Heart left ventricle (tissue), 16 donors: ENCODE results near the gene FTCD. TPM values are rescaled to one million over a fixed set of nuclear protein-coding genes. Genes with fewer than 3 reads are reported as not detected.

Experiments used
- ATAC-seq, 4 donors: fragments of 200-7000 bp; cut with Tn5 transposase; one replicate each; pipeline ENCODE4 v1.9.1; 2020 to 2022; ENCODE audit warnings: moderate library complexity in 4 of 4, mild to moderate bottlenecking in 3 of 4, moderate number of reproducible peaks in 1 of 4
- DNase-seq, 5 donors: peaks; one replicate each; pipeline ENCODE4 v3.0.0-alpha.2; 2020
- H3K27ac ChIP-seq, 12 donors: fragments of 200-600 bp; sonication (generic) in 4 of 12; one replicate each; pipeline versions ENCODE4 v1.5.0 to v1.8.0; 2016 to 2022; ENCODE audit warnings: mild to moderate bottlenecking in 2 of 12
- H3K27me3 ChIP-seq, 9 donors: fragments of 200-600 bp; sonication (generic) in 2 of 9; one replicate each; pipeline versions ENCODE4 v1.5.1 to v1.8.0; 2016 to 2022; ENCODE audit warnings: mild to moderate bottlenecking in 3 of 9
- H3K36me3 ChIP-seq, 9 donors: fragments of 200-600 bp; sonication (generic) in 2 of 9; one replicate each; pipeline versions ENCODE4 v1.5.0 to v1.8.0; 2018 to 2022; ENCODE audit warnings: mild to moderate bottlenecking in 2 of 9
- H3K4me1 ChIP-seq, 12 donors: fragments of 200-600 bp; sonication (generic) in 4 of 12; one replicate each; pipeline versions ENCODE4 v1.5.0 to v1.8.0; 2016 to 2022; ENCODE audit warnings: mild to moderate bottlenecking in 3 of 12
- H3K4me3 ChIP-seq, 12 donors: fragments of 200-600 bp; sonication (generic) in 4 of 12; one replicate each; pipeline versions ENCODE4 v1.5.0 to v1.8.0; 2017 to 2022; ENCODE audit warnings: mild to moderate bottlenecking in 9 of 12, moderate library complexity in 4 of 12
- H3K9me3 ChIP-seq, 12 donors: fragments of 200-600 bp; sonication (generic) in 4 of 12; one replicate each; pipeline versions ENCODE4 v1.5.0 to v1.8.0; 2016 to 2022; ENCODE audit warnings: mild to moderate bottlenecking in 1 of 12
- POLR2A ChIP-seq, 2 donors: fragments of 450-650 bp; IDR thresholded peaks; one replicate each; pipeline ENCODE4 v1.6.1; 2017; ENCODE audit warnings: antibody characterized with exemption in 2 of 2, mild to moderate bottlenecking in 2 of 2, moderate library complexity in 2 of 2
- WGBS, 4 donors: extraction: QIAGEN DNeasy Blood & Tissue Kit in 2 of 4; methylation state at CpG; one replicate each; pipeline versions ENCODE4 v1.1.5 to v1.1.7; 2013 to 2018; 5-methylcytosine and 5-hydroxymethylcytosine counted together
- intact Hi-C, 10 donors: fragments of 100-400 bp; cut with DNase I; formaldehyde crosslinking; loops; one replicate each; pipeline versions ENCODE4 v1.11.1 to v1.14.2; 2022
- polyA plus RNA-seq, 2 donors: library from polyadenylated mRNA; stranded (reverse); fragments of 200-250 nt; gene quantifications; one replicate each; pipeline ENCODE4 v1.2.3, GENCODE V29; 2013
- total RNA-seq, 9 donors: library from RNA; depleted of rRNA in 2 of 9; stranded (reverse); fragments of >200 nt in 2 of 9; fragmentation: NEBNext Ultra II Directional in 3 of 9; extraction: Animal tissue kit (Norgen Biotek cat#: 25700) in 3 of 9; gene quantifications; one replicate each; pipeline versions ENCODE4 v1.1.0 to v1.2.4, GENCODE V29; 2016 to 2023
- TF ChIP-seq, protein P1 (sequence below), 12 donors: fragments of 200-600 bp; sonication (generic) in 4 of 12; IDR thresholded peaks; one replicate each; pipeline versions ENCODE4 v1.5.0 to v1.8.0; 2018 to 2022; ENCODE audit warnings: antibody characterized with exemption in 12 of 12, mild to moderate bottlenecking in 5 of 12
- donor health status: ischemic (EF 13 %, LVEDD 7.1; RV severe dilation, severe dysfunction).
- donor health status: healthy with polysubstance abuse.
- donor health status: DM: no; HTN: yes; CAD: no.
- donor health status: DM: no; HTN: no; CAD: no.
- donor health status: ischemic (EF 25% LVEDD 6.9; RV normal size, moderate dysfunction).
- donor health status: ischemic (EF 25% LVEDD 5.7; RV mildly dilated, moderate dysfunction).
- donor health status: healthy.
- donor health status: DM: yes; HTN: yes; CAD: no.
- donor health status: ischemic (EF 35%, LVEDD 5.7; RV mildly dilated, moderate dysfunction).
- donor health status: nonischemic (EF 11% LVEDD 7.7; RV severe dilation, severe dysfunction).
- donor health status: DM: yes; HTN: yes; CAD: no.
- donor health status: PGD.
- donor health status: ischemic (EF 29% LVEDD 5.4; RV normal size, mild dysfunction).
- donor health status: nonischemic (EF 23%, LVEDD 6.1; RV moderate dilation, normal function).

FTCD gene
- total and polyA plus RNA-seq, 11 donors, result 0.17 to 3.1 (median 1.2) TPM; not detected in 1

DNA sequence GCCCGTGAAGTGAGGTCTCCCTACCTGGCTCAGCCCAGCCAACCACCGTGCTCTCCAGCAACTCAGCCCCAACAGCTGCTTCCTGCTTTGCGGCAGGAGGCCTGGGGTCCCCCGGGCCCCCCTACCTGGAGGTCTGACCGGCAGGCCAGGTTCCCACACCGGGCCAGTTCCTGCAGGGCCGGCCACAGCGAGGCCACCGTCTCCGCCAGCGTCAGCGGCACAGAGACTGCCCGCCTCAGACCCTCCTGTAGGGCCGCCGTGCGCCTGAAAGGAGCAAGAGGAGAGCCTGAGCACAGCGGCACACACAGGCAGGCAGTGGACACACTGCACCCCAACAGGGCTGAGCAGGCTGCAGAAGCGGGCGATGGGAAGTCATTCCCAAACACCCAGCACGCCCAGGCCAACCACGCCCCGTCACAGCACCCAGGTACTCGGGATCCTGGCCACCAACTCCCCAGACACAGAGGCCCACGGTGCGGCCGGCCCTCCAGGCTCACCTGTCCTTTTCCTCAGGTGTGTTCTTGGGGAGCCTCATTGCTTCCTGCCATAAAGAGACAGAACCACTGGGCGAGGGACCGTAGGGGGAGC, 16.9 kb downstream of the FTCD start:
- 89 to 92% (median 91%) methylated on average over 10 to 28 of the region's 28 CpGs for WGBS, 4 donors
- Histone ChIP-seq H3K27me3 (no peaks in the 10 kb centered on the region), H3K27ac (no peak overlapping the region), H3K4me1 (peaks cover 0 to 7% (median under 1%) of the 10 kb centered on the region in 12 donors), H3K9me3 (no peaks in the 10 kb centered on the region), H3K36me3 (no peaks in the 10 kb centered on the region), H3K4me3 (no peak overlapping the region)
- intact Hi-C loops, result no loop called here
- ATAC-seq (no peak), DNase-seq (peak in 1 of 5 donors; percentile 48)
- no peak for TF ChIP-seq POLR2A (IDR thresholded peaks at IDR 0.05)
- TF ChIP-seq, protein P1, sequence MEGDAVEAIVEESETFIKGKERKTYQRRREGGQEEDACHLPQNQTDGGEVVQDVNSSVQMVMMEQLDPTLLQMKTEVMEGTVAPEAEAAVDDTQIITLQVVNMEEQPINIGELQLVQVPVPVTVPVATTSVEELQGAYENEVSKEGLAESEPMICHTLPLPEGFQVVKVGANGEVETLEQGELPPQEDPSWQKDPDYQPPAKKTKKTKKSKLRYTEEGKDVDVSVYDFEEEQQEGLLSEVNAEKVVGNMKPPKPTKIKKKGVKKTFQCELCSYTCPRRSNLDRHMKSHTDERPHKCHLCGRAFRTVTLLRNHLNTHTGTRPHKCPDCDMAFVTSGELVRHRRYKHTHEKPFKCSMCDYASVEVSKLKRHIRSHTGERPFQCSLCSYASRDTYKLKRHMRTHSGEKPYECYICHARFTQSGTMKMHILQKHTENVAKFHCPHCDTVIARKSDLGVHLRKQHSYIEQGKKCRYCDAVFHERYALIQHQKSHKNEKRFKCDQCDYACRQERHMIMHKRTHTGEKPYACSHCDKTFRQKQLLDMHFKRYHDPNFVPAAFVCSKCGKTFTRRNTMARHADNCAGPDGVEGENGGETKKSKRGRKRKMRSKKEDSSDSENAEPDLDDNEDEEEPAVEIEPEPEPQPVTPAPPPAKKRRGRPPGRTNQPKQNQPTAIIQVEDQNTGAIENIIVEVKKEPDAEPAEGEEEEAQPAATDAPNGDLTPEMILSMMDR (IDR thresholded peaks at IDR 0.05), result no peak

DNA sequence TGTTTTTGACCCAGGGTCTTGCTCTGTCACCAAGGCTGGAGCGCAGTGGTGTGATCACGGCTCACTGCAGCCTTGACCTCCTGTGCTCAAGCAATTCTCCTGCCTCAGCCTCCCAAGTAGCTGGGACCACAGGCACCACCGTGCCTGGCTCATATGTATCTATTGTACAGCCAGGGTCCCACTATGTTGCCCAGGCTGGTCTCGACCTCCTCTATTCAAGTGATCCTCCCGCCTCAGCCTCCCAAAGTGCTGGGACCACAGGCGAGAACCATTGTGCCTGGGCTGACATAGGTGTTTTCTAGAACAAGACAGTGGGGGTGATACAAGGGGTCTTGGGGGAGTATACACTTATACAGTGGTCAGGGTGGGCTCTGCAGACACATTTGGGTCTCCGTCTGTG, 17.5 kb downstream of the FTCD start:
- DNase-seq, result no peak
- H3K9me3 ChIP-seq, result no peaks in the 10 kb centered on the region
- H3K36me3 ChIP-seq, result no peaks in the 10 kb centered on the region
- H3K27me3 ChIP-seq, result no peaks in the 10 kb centered on the region
- 77 to 97% (median 85%) methylated on average over 6 to 7 of the region's 7 CpGs for WGBS, 4 donors
- H3K4me3 ChIP-seq, result no peak overlapping the region
- intact Hi-C loops, result no loop called here
- peaks cover 0 to 5% (median 0%) of the 10 kb centered on the region in 12 donors for H3K4me1 ChIP-seq
- no peak for ATAC-seq
- TF ChIP-seq, protein P1 (IDR thresholded peaks at IDR 0.05), result no peak
- TF ChIP-seq POLR2A (IDR thresholded peaks at IDR 0.05), result no peak
- H3K27ac ChIP-seq, result no peak overlapping the region

DNA sequence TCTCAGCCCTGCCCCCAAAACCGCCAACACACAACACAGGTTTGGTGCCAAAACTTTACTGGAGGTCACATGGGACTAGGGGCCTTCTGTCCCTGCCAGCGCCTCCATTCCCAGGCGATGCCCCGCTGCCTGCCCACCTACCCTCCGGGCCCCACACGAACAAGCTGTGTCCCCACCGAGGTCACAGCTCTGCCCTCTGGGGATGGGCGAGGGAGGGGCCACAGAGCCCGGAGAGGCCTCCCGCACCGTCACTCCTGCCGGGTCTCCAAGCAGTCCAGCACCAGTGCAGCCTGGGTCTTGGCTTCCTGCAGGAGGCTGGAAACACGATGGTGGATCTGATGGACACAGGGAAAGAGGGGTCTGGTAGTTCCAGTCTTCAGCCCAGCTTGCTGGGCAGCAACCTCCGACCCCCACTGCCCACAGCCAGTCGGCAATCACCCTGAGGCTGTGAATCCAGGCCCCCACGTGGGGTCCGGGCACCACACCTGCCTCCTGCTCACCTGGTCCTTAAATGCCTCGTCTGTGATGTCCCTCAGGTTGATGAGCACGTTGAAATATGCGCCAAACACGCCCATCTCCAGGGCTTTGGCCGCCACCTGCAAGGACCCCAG, 18.5 kb downstream of the FTCD start:
- ATAC-seq (peak in 1 of 4 donors; percentile 2), DNase-seq (no peak)
- Histone ChIP-seq H3K27me3 (no peaks in the 10 kb centered on the region), H3K36me3 (peaks cover 0 to 5% (median 0%) of the 10 kb centered on the region in 9 donors), H3K4me1 (peaks cover 0 to 5% (median 0%) of the 10 kb centered on the region in 12 donors), H3K4me3 (no peak overlapping the region), H3K27ac (no peak overlapping the region), H3K9me3 (no peaks in the 10 kb centered on the region)
- TF ChIP-seq, protein P1 (IDR thresholded peaks at IDR 0.05), result no peak
- TF ChIP-seq POLR2A (IDR thresholded peaks at IDR 0.05), result no peak
- intact Hi-C loops, result no loop called here
- 78 to 86% (median 79%) methylated on average over 16 to 22 of the region's 22 CpGs for WGBS, 4 donors

DNA sequence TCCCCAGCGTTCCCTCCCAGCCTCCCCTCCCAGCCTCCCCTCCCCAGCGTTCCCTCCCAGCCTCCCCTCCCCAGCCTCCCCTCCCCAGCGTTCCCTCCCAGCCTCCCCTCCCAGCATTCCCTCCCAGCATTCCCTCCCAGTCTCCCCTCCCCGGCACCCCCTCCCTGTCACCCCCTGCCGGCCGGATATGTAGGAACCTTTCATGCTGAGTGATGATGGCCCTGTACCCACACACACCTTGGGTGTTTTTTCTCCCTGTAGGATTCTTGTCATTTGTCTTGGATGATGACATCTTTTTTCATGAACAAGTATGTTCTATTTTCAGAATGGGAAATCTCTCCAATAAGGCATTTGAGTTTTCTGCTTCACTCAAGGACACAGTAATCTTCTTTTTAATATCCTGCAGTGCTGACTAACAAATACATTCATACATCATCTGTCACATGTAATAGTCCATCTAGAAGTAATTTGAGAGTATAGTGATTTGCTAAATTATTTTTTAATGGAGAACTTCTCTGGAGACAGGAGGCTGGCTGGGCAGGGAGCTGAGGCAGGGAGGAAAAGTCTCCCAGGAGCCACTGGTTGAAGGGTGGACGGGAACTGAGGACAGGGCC, 19.5 kb downstream of the FTCD start:
- TF ChIP-seq, protein P1 (IDR thresholded peaks at IDR 0.05), result no peak
- no peak for TF ChIP-seq POLR2A (IDR thresholded peaks at IDR 0.05)
- Histone ChIP-seq H3K4me3 (no peak overlapping the region), H3K36me3 (peaks cover 0 to 5% (median 0%) of the 10 kb centered on the region in 9 donors), H3K9me3 (no peaks in the 10 kb centered on the region), H3K27me3 (no peaks in the 10 kb centered on the region), H3K4me1 (peaks cover 0 to 5% (median 0%) of the 10 kb centered on the region in 12 donors), H3K27ac (no peak overlapping the region)
- WGBS, 4 donors, result 56 to 74% (median 62%) methylated on average over 6 to 7 of the region's 7 CpGs
- DNase-seq (no peak), ATAC-seq (no peak)
- intact Hi-C loops, result no loop called here
